ENCODE data around the gene GOLGA8B.
"Not testable (repeated sequence)": the region's sequence is repeated elsewhere in the genome, so short reads cannot be mapped to it uniquely, and the experiment has no call there.

The GOLGA8B gene

DNA sequence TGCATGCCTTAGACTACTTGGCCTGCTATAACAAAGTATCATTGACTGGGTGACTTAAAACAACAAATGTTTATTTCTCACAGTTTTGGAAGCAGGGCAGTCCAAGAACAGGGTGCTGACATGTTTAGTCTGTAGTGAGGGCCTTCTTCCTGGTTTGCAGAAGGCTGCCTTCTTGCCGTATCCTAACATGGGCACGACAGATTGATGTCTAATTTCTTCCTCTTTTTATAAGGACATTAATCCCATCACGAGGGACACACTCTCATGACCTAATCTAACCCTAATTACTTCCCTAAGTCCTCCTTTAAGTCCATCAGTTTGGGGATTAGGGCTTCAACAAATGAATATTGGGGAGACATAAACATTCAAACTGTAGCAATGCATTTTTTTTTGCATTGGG is 10.9 kb upstream of the GOLGA8B start:
- DNase-seq (ENCODE audit: low read depth) = no peak
- H3K4me3 ChIP-seq (ENCODE audit: low read depth, low read length) = no peak overlapping the region
- TF ChIP-seq, protein P1, sequence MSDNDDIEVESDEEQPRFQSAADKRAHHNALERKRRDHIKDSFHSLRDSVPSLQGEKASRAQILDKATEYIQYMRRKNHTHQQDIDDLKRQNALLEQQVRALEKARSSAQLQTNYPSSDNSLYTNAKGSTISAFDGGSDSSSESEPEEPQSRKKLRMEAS (IDR thresholded peaks at IDR 0.05; ENCODE audit: low read depth, low read length) = no peak
- TF ChIP-seq, protein P2, sequence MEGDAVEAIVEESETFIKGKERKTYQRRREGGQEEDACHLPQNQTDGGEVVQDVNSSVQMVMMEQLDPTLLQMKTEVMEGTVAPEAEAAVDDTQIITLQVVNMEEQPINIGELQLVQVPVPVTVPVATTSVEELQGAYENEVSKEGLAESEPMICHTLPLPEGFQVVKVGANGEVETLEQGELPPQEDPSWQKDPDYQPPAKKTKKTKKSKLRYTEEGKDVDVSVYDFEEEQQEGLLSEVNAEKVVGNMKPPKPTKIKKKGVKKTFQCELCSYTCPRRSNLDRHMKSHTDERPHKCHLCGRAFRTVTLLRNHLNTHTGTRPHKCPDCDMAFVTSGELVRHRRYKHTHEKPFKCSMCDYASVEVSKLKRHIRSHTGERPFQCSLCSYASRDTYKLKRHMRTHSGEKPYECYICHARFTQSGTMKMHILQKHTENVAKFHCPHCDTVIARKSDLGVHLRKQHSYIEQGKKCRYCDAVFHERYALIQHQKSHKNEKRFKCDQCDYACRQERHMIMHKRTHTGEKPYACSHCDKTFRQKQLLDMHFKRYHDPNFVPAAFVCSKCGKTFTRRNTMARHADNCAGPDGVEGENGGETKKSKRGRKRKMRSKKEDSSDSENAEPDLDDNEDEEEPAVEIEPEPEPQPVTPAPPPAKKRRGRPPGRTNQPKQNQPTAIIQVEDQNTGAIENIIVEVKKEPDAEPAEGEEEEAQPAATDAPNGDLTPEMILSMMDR (IDR thresholded peaks at IDR 0.05; ENCODE audit: low read depth, low read length) = no peak
- TF ChIP-seq POLR2A (IDR thresholded peaks at IDR 0.05; ENCODE audit: extremely low read depth, insufficient read length) = no peak

GRCh38 chr15:34591306-34591705 is 7.9 kb upstream of the GOLGA8B start:
- H3K4me3 ChIP-seq (ENCODE audit: low read depth, low read length) = no peak overlapping the region
- no peak for DNase-seq (ENCODE audit: low read depth)
- TF ChIP-seq POLR2A (IDR thresholded peaks at IDR 0.05; ENCODE audit: extremely low read depth, insufficient read length) = no peak
- no peak for TF ChIP-seq MYC (IDR thresholded peaks at IDR 0.05; ENCODE audit: low read depth, low read length)
- TF ChIP-seq, protein P2 (IDR thresholded peaks at IDR 0.05; ENCODE audit: low read depth, low read length) = no peak
- TF ChIP-seq, protein P1 (IDR thresholded peaks at IDR 0.05; ENCODE audit: low read depth, low read length) = no peak

GRCh38 chr15:34588046-34588674 is 4.7 kb upstream of the GOLGA8B start:
- TF ChIP-seq, protein P1 (IDR thresholded peaks at IDR 0.05; ENCODE audit: low read depth, low read length) = 0 out of 2 replicates have a peak, but pooled peaks have one; percentile 8
- TF ChIP-seq, protein P2 (IDR thresholded peaks at IDR 0.05; ENCODE audit: low read depth, low read length) = peak; percentile 78
- no peak for TF ChIP-seq POLR2A (IDR thresholded peaks at IDR 0.05; ENCODE audit: extremely low read depth, insufficient read length)
- TF ChIP-seq MYC (IDR thresholded peaks at IDR 0.05; ENCODE audit: low read depth, low read length) = no peak
- DNase-seq (ENCODE audit: low read depth) = peak; percentile 67
- H3K4me3 ChIP-seq (ENCODE audit: low read depth, low read length) = no peak overlapping the region

- not testable (repeated sequence) for DNase-seq (ENCODE audit: low read depth); H3K4me3 ChIP-seq (ENCODE audit: low read depth, low read length)
Measured at GRCh38 chr15:34585966-34586365, 2.5 kb upstream of the GOLGA8B start.

GRCh38 chr15:34584996-34585395 is 1.5 kb upstream of the GOLGA8B start:
- no peak for TF ChIP-seq POLR2A (IDR thresholded peaks at IDR 0.05; ENCODE audit: extremely low read depth, insufficient read length)
- TF ChIP-seq, protein P2 (IDR thresholded peaks at IDR 0.05; ENCODE audit: low read depth, low read length) = no peak
- TF ChIP-seq MYC (IDR thresholded peaks at IDR 0.05; ENCODE audit: low read depth, low read length) = no peak
- TF ChIP-seq, protein P1 (IDR thresholded peaks at IDR 0.05; ENCODE audit: low read depth, low read length) = no peak
- no peak overlapping the region for H3K4me3 ChIP-seq (ENCODE audit: low read depth, low read length)
- DNase-seq (ENCODE audit: low read depth) = no peak

DNA sequence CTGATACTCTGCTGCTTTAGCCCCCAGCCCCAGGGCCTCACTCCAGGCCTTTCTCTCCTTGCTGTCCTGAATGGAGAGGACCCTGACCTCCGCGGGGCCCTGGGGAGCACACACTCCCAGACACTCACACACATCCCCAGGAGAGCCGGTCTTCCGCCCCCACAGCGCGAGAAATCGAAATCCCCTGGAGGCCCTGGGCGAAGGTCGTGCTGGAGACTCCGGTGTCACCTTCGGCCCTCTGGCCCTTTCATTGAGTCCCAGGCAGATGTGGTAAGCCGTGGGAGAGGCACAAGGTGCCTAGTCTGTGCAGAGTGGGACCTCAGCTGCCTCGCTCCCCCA is 848 bp upstream of the GOLGA8B start:
- DNase-seq (ENCODE audit: low read depth) = peak; percentile 12
- H3K4me3 ChIP-seq (ENCODE audit: low read depth, low read length) = peak overlapping the region; percentile 63
- TF ChIP-seq MYC (IDR thresholded peaks at IDR 0.05; ENCODE audit: low read depth, low read length) (no peak), POLR2A (IDR thresholded peaks at IDR 0.05; ENCODE audit: extremely low read depth, insufficient read length) (no peak)
- TF ChIP-seq, protein P1 (IDR thresholded peaks at IDR 0.05; ENCODE audit: low read depth, low read length) = no peak
- TF ChIP-seq, protein P2 (IDR thresholded peaks at IDR 0.05; ENCODE audit: low read depth, low read length) = no peak

All from NB4 (cell line).